Activated T-cell treated with anti-CD3 and anti-CD28 coated beads for 24 hours (primary cell): Measurements from ENCODE around the gene OTOP1.
"Not testable (repeated sequence)": the region's sequence is repeated elsewhere in the genome, so short reads cannot be mapped to it uniquely, and the experiment has no call there.

ENCODE experiments used
- DNase-seq: peaks from one replicate; pipeline ENCODE4 v3.0.0-alpha.2; 2020; ENCODE audit warnings: low read depth

Gene OTOP1

GRCh38 chr4:4226606-4227438 lies at the start of gene OTOP1:
OTOP1 (minus strand) TSS chr4:4226929; CDS start chr4:4226864, 65 bp downstream.
- DNase-seq = no peak

- DNase-seq = no peak
These were observed 47.5 kb upstream of the OTOP1 start for GRCh38 chr4:4274226-4274625.

- DNase-seq = no peak
These were observed 45.2 kb upstream of the OTOP1 start for GRCh38 chr4:4271912-4272311.

- DNase-seq = no peak
These were observed 43.8 kb upstream of the OTOP1 start for GRCh38 chr4:4270529-4270928.

- no peak for DNase-seq
These were observed 43.1 kb upstream of the OTOP1 start for GRCh38 chr4:4269856-4270255.

GRCh38 chr4:4269331-4269731 lies 42.6 kb upstream of the OTOP1 start:
- no peak for DNase-seq

GRCh38 chr4:4268776-4269175 lies 42.0 kb upstream of the OTOP1 start:
- DNase-seq = no peak

GRCh38 chr4:4267981-4268380 lies 41.3 kb upstream of the OTOP1 start:
- no peak for DNase-seq

GRCh38 chr4:4260185-4260751 lies 33.5 kb upstream of the OTOP1 start:
- DNase-seq = no peak

- DNase-seq = no peak
These were observed 32.9 kb upstream of the OTOP1 start for GRCh38 chr4:4259484-4260100.

- DNase-seq = not testable (repeated sequence)
These were observed 31.0 kb upstream of the OTOP1 start for GRCh38 chr4:4257705-4258104.

GRCh38 chr4:4256799-4257198 lies 30.1 kb upstream of the OTOP1 start:
- DNase-seq = no peak

GRCh38 chr4:4254666-4255065 lies 27.9 kb upstream of the OTOP1 start:
- no peak for DNase-seq

- no peak for DNase-seq
These were observed 27.5 kb upstream of the OTOP1 start for GRCh38 chr4:4254199-4254598.

GRCh38 chr4:4249866-4250265 lies 23.1 kb upstream of the OTOP1 start:
- DNase-seq = no peak

- DNase-seq = not testable (repeated sequence)
These were observed 22.6 kb upstream of the OTOP1 start for GRCh38 chr4:4249342-4249741.

- no peak for DNase-seq
These were observed 22.1 kb upstream of the OTOP1 start for GRCh38 chr4:4248885-4249203.

GRCh38 chr4:4248029-4248884 lies 21.5 kb upstream of the OTOP1 start, which contains the start of gene TMEM128:
TMEM128 (minus strand) TSS chr4:4248223; CDS start chr4:4248202, 21 bp downstream.
- peak; percentile 89 for DNase-seq

GRCh38 chr4:4247696-4248028 lies 20.9 kb upstream of the OTOP1 start:
- DNase-seq = no peak

GRCh38 chr4:4245172-4245571 lies 18.4 kb upstream of the OTOP1 start:
- no peak for DNase-seq

- DNase-seq = not testable (repeated sequence)
These were observed 12.8 kb upstream of the OTOP1 start for GRCh38 chr4:4239551-4239950.

GRCh38 chr4:4233610-4234009 lies 6.9 kb upstream of the OTOP1 start:
- DNase-seq = no peak

GRCh38 chr4:4228356-4228668 lies 1.6 kb upstream of the OTOP1 start:
- DNase-seq = no peak
